HG03108 (cell line): ENCODE data around the gene TRIM2.

Experiments used
- ATAC-seq: cut with Tn5 transposase; IDR thresholded peaks from one replicate; pipeline ENCODE4 v1.9.1; 2021; ENCODE audit warnings: moderate library complexity; ENCODE audit not compliant: unreplicated experiment

The TRIM2 gene

DNA sequence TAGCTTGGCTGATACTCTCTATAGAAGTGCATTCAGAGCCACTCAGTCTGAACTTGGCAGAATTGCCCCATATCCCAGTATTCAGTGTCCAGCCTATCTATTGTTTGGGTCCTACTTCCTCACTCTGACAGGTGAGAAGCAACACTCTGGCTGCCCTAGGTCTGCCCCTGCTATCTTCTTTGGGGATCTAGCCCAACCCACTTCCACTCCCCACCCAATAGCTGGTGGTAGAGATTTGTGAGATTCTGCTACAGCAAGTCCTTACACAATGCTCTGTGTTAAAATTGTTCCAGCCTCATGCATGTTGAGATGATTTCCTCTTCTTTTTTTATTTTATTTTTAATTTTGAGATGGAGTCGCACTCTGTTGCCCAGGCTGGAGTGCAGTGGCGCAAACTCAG, 67.6 kb downstream of the TRIM2 start:
- ATAC-seq = no peak

DNA sequence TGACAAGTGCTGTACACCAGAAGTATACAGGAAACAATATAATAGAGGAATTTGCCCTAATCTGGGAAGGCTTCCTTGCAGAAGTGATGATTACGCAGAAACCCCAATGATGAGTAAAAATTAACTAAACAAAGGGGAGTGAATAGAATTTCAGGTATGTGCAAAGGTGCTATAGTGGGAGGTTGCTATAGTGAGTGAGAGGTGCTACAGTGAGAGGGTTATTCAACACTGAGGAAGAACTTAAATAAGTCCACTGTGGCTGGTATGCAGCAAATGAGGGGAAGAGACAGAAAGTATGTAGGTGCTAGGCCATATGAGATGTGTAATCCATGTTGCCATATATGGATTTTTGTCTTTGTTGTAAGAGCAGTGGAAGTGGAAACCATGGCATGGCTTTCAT, 69.5 kb downstream of the TRIM2 start:
- no peak for ATAC-seq

GRCh38 chr4:153274967-153275366, 70.7 kb downstream of the TRIM2 start:
- ATAC-seq = no peak

GRCh38 chr4:153275380-153276276, 71.4 kb downstream of the TRIM2 start:
- ATAC-seq = no peak

GRCh38 chr4:153276971-153277370, 72.7 kb downstream of the TRIM2 start:
- no peak for ATAC-seq

DNA sequence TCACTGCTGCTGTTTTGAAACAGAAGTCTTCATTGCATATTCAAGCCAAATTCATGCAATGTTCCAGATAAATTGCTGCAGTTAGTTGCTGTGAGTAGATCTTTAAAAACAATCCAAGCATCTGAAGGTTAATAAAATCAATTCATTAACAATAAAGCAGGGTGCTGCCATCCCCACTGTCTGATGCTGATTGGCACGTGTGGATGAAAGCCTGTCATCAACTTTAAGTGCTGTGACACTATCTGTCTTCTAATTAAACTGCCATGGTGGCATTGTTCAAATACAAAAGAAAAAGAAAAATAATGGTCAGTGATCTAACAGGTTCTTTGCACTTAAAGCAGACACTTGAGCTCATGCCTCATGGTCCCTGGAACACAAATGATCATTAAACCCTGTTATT, 77.2 kb downstream of the TRIM2 start:
- no peak for ATAC-seq

GRCh38 chr4:153282023-153282422, 77.8 kb downstream of the TRIM2 start:
- no peak for ATAC-seq

DNA sequence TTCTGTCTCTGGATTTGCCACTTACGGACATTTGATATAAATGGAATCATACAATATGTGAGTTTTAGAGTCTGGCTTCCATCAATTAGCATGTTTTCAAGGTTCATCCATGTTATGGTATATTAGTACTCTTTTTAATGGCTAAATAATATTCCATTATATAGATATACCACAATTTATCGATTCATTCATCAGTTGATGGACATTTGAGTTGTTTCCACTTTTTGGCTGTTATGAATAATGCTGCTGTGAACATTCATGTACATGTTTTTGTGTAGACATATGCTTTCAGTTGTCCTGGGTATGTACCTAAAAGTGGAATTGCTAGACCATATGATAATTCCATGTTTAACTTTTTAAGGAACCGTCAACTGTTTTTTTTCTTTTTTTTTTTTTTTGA, 79.0 kb downstream of the TRIM2 start:
- no peak for ATAC-seq

- no peak for ATAC-seq
Measured at GRCh38 chr4:153290134-153290533, 85.9 kb downstream of the TRIM2 start.

DNA sequence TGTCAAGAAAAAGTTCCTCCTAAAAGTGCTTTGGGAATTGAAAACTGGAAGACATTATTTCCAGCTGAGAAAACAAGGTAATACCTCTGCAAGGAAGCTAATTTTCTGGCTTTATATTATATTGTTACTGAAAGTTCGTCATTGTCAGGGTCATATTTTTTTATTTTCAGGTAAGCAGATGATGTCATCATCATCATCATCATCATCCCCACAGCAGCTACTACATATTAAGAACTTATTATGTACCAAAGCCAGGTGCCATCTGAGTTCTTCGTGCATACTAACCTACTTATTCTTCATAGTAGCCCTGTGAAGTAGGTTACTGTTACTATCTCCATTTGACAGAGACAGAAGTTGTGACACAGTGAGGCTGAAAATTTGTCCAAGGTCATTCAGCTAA, 87.3 kb downstream of the TRIM2 start:
- ATAC-seq = no peak

DNA sequence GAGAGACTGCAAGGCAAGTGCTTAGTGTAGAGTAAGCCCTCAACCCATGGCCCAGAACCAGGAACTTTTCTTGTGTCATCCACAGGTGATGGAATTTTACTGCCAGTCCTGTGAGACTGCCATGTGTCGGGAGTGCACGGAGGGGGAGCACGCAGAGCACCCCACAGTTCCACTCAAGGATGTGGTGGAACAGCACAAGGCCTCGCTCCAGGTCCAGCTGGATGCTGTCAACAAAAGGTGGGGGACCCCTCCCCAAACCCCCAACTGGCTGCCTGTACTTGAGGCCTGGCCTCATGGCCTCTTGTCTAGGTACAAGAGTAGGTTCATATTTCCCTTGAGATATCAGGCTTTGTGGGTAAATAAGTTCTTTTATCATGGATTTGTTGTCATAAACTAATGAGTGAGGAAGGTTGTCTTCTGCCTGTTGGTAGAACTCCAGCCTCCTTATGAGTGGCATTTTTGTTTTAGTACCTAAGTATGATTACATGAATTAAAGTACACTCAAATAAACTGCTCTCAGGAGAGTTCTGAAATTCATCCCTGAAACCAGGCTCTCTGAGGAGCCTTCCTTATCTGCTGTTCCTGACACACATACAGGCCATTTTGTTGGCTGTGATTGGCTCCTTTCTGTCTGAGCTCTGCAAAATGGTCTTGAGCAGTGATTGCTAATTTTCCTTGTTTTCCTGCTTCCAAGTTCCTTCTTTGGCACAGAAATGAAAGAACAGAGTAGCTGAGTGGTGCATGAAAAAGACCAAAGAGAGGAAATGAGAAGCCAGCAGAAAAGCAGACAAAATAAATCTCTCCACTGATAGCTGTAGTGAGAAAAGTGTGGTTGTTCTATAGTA, 88.9 kb downstream of the TRIM2 start:
- no peak for ATAC-seq

DNA sequence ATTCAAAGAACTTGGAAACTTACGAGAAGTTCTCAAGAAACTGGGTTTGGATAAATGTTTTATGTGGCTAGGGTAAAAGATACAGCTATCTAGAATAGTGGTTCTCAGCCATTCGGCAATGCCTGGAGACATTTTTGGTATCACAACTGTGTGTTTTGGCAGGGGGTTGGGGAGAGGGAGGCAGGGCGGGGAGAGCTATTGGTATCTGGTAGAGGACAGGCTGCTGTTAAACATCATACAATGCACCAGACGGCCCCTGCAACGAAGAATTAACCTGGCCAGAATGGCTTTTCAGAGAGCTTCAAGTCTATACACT, 89.5 kb downstream of the TRIM2 start:
- no peak for ATAC-seq

- ATAC-seq = no peak
Measured at GRCh38 chr4:153294631-153295030, 90.4 kb downstream of the TRIM2 start.

GRCh38 chr4:153295131-153295755, 91.0 kb downstream of the TRIM2 start:
- ATAC-seq = no peak

DNA sequence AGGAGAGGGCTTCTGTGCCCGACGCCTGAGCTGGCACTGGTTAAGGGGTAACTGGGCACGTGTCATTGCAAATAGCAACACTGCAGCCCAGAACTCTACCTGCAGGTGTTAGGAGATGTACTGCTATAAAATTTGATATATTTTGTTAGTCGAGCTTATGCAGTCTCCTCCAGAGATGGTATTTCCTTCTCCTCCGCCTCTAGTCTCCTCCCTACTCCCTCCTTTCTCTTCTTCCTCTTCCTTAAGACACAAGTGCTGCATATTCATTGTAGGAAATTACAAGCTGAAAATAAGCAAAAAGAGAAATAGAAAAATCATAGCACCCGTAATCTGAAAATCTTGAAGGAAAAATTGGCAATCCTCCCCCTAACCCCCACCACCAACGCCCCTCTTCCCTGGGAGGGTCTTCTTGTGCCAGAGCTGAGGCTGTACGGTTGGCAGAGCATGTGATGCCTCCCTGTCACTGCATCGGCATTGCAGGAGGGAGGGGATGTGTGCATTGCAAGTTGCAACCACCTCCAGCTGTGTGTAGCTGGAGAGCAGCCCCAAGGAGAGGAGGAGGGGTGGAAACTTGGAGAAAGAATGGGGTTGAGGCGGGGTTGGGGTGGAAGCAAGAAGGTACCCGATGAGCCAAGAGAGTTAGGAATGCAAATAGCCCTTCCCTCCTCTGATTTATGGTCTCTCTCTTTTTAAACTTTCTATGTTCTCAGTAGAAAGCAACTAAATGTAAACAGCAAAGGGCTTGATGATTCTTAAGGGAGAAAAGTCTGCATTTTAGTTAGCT, 92.0 kb downstream of the TRIM2 start:
- ATAC-seq = no peak

DNA sequence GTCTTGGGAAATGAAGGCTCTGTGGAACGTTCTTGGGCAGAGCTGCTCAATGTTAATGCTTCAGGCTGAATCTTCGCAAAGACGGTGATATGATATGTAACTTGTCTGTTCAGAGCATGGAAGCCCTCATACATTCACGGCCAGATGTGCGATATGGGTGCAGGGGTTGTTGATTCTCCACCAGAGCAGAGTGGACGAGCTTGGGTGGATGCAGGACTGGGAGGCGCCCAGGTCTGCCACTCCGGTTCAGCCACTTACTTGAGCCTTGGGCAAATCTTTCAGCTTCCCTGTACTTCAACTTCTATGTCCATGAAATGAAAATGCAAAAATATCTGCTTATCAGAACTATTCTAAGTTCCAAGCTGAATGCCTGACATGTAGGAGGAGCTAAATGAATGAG, 92.9 kb downstream of the TRIM2 start:
- no peak for ATAC-seq

- ATAC-seq = no peak
Measured at GRCh38 chr4:153310793-153311192, 106.5 kb downstream of the TRIM2 start.

- ATAC-seq = no peak
Measured at GRCh38 chr4:153314915-153315314, 110.7 kb downstream of the TRIM2 start.

DNA sequence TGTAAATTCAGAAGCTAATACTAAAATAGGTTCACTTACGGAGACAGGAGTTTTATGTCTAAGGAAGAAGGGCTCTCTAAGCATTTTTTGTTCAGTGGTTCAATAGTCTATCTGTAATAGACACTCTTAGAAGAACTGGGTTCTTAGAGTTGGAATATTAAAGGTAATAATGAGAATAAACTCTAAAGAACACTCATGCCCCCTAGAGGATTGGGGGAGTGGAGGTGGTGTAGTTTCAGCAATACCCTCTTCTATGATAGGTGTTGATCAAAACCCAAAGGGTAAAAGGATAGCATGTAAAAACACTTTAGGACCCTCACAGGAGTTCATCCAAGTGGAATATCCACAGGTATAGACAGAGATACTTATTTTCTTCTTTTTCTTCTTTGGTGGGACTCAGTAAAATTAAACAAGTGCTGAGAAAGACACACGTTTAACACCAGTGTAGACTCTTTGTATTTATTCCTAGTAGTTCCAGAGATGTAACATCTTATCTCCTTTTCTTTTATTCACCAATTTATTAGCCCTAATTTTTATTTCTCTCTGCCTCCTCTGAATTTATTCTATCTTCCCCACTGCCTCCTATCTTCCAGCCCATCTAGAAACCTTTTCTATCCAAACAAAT, 114.6 kb downstream of the TRIM2 start:
- ATAC-seq = no peak

DNA sequence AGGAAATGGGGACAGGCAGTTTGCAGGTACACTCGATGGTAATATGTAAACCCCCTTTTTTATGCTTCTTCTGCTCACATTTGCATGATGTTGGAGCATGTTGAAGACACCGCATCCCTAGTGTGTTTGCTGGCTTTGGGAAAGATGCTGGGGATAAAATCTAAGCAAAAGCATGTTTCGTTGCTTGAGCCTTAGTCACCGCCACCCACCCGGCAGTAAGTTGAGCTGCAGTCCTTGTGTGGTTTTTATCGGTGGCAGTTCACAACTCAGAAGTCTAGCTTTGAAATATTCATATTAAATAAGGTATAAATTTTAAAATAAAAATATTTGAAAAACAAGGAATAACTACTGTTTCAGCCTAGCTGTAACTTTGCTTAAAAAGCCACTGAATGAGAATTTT, 118.5 kb downstream of the TRIM2 start:
- ATAC-seq = no peak

DNA sequence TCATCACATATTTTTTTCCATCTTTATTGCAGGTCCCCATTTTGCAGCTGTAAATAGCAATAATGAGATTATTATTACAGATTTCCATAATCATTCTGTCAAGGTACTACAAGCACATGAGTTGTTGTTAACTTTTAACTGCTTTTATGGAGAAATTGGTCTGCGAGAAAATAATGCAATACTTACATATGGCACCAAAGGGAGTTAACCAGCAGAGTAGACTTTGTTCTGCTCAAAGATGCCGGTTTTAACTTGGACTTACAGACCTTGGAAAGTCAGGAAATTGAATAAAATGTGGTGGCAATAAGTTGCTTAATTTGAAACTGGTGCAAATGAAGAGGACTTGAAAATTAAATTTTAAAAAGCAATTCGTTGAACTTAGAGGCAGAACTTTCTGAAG, 119.8 kb downstream of the TRIM2 start:
- no peak for ATAC-seq
